Measurements from ENCODE around the gene DENND1C. TPM values are rescaled to one million over a fixed set of nuclear protein-coding genes. Genes with fewer than 3 reads are reported as not detected.
A peak's percentile ranks its signal among the peaks of the same experiment; 100 is the strongest.

Gene DENND1C
- total RNA-seq, 2 experiments from 2014 or later = 58.2 to 61.2 TPM

- peak overlapping the region; percentile 75 for H3K27ac Mint-ChIP-seq
Measured at GRCh38 chr19:6457958-6458694, 23.5 kb downstream of the DENND1C start.

DNA sequence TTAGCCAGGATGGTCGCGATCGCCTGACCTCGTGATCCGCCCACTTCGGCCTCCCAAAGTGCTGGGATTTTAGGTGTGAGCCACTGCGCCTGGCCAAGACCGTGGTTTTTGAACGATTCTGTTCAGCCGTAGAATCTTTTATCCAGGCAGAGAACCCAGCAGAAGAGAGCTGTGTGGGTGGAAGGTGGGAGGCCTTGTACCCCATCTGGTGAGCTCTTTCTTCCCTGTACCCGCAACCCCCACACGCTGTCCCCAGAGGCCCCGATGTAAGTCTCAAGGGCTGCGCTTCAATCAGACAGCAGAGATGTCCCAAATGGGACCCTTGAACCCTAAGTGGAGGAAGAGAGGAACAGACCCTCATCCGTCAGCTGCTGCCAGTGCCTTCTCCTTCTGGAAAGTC lies 25.7 kb downstream of the DENND1C start:
- ATAC-seq (no peak), DNase-seq (no peak)
- peaks cover 19% of the 10 kb centered on the region for H3K9me3 Mint-ChIP-seq
- peaks cover 36% of the 10 kb centered on the region for H3K36me3 Mint-ChIP-seq (ENCODE audit: low read depth)
- H3K4me1 Mint-ChIP-seq (ENCODE audit: low read depth) = peaks cover 16% of the 10 kb centered on the region
- no peak overlapping the region for H3K4me3 Mint-ChIP-seq
- POLR2A ChIA-PET = no interaction called here
- intact Hi-C loops (cut with micrococcal nuclease) = no loop called here
- CTCF ChIA-PET = no interaction called here
- TF ChIP-seq CTCF (IDR thresholded peaks at IDR 0.05) = no peak
- H3K27ac Mint-ChIP-seq = no peak overlapping the region
- no peaks in the 10 kb centered on the region for H3K27me3 Mint-ChIP-seq

More at GRCh38 chr19:6457958-6458694, 23.5 kb downstream of the DENND1C start:
- DNase-seq (no peak), ATAC-seq (no peak)
- Mint-ChIP-seq H3K4me3 (peak overlapping the region; percentile 79), H3K9me3 (peaks cover 19% of the 10 kb centered on the region), H3K36me3 (ENCODE audit: low read depth) (peaks cover 32% of the 10 kb centered on the region), H3K4me1 (ENCODE audit: low read depth) (peaks cover 19% of the 10 kb centered on the region), H3K27me3 (no peaks in the 10 kb centered on the region)
- TF ChIP-seq CTCF (IDR thresholded peaks at IDR 0.05) = no peak
- POLR2A ChIA-PET = interaction anchor here (0.6 to 1.3 kb wide), 3 partner anchors 13 to 33 kb away, joined by 3 to 6 read pairs (median 5); partner anchors contain the start of genes DENND1C and KHSRP
- CTCF ChIA-PET = no interaction called here
- intact Hi-C loops (cut with micrococcal nuclease) = no loop called here

GRCh38 chr19:6453951-6454565 lies 27.5 kb downstream of the DENND1C start:
- TF ChIP-seq CTCF (IDR thresholded peaks at IDR 0.05) = no peak
- ChIA-PET CTCF (no interaction called here), POLR2A (interaction anchor here (2.3 kb wide), 1 partner anchor 28 kb away, joined by 5 read pairs; no protein-coding TSS in a partner anchor)
- Mint-ChIP-seq H3K9me3 (peaks cover 19% of the 10 kb centered on the region), H3K27ac (no peak overlapping the region), H3K27me3 (no peaks in the 10 kb centered on the region), H3K4me1 (ENCODE audit: low read depth) (peaks cover 11% of the 10 kb centered on the region), H3K4me3 (no peak overlapping the region), H3K36me3 (ENCODE audit: low read depth) (peaks cover 38% of the 10 kb centered on the region)
- intact Hi-C loops (cut with micrococcal nuclease) = no loop called here
- ATAC-seq = no peak
- DNase-seq = no peak

GRCh38 chr19:6452899-6453298 lies 28.7 kb downstream of the DENND1C start:
- Mint-ChIP-seq H3K27me3 (no peaks in the 10 kb centered on the region), H3K27ac (no peak overlapping the region), H3K9me3 (peaks cover 19% of the 10 kb centered on the region), H3K36me3 (ENCODE audit: low read depth) (peaks cover 38% of the 10 kb centered on the region), H3K4me1 (ENCODE audit: low read depth) (no peaks in the 10 kb centered on the region), H3K4me3 (no peak overlapping the region)
- POLR2A ChIA-PET = interaction anchor here (2.3 kb wide), 1 partner anchor 27 kb away, joined by 5 read pairs; no protein-coding TSS in a partner anchor
- ATAC-seq (no peak), DNase-seq (no peak)
- intact Hi-C loops (cut with micrococcal nuclease) = no loop called here
- CTCF ChIA-PET = no interaction called here
- no peak for TF ChIP-seq CTCF (IDR thresholded peaks at IDR 0.05)

DNA sequence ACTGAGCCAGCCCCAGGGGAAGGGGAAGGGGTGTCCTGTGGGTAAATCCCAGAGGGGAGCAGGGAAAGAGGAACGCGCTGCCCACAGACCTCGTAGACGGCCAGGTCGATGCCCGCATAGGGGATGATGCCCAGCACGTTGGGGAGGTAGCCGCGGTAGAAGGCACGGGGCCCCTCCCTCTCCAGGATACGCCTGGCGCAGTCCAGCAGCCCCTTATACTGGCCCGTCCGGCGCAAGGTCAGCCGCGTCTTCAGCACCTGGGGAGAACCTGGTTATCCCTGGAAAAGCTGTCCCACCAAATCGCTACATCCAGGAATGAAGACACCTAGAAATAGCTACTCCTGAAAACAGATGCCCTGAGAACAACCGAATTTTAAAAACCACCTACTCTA lies 29.4 kb downstream of the DENND1C start:
- DNase-seq (no peak), ATAC-seq (no peak)
- Mint-ChIP-seq H3K9me3 (peaks cover 19% of the 10 kb centered on the region), H3K36me3 (ENCODE audit: low read depth) (peaks cover 33% of the 10 kb centered on the region), H3K4me3 (no peak overlapping the region), H3K4me1 (ENCODE audit: low read depth) (no peaks in the 10 kb centered on the region), H3K27ac (no peak overlapping the region), H3K27me3 (no peaks in the 10 kb centered on the region)
- TF ChIP-seq CTCF (IDR thresholded peaks at IDR 0.05) = no peak
- intact Hi-C loops (cut with micrococcal nuclease) = no loop called here
- ChIA-PET POLR2A (interaction anchor here (0.6 to 2.3 kb wide), 2 partner anchors 26 to 36 kb away, joined by 3 to 5 read pairs; no protein-coding TSS in a partner anchor), CTCF (no interaction called here)

All from activated CD8-positive, alpha-beta T cell treated with anti-CD3 and anti-CD28 coated beads for 36 hours (primary cell).